ENCODE data around the gene MYLK2.
A peak's percentile ranks its signal among the peaks of the same experiment; 100 is the strongest.

MYLK2 gene

GRCh38 chr20:31819083-31819784 is at the start of gene MYLK2:
MYLK2 (plus strand) TSS chr20:31819356; CDS start chr20:31819581, 225 bp downstream.
- Mint-ChIP-seq H3K9me3 (no peaks in the 10 kb centered on the region), H3K27ac (peak within 1 kb of the TSS in 1 of 2 donors; percentile 44), H3K4me3 (no peak within 1 kb of the TSS), H3K4me1 (peaks cover 10% of the 10 kb centered on the region), H3K27me3 (peaks cover 21% of the 10 kb centered on the region)
- no peak for DNase-seq
- ATAC-seq: no peak

- no peak for ATAC-seq
- H3K4me1 Mint-ChIP-seq: no peaks in the 10 kb centered on the region
- DNase-seq: no peak
- no peaks in the 10 kb centered on the region for H3K9me3 Mint-ChIP-seq
- H3K27ac Mint-ChIP-seq: no peak overlapping the region
- H3K27me3 Mint-ChIP-seq: no peaks in the 10 kb centered on the region
- H3K4me3 Mint-ChIP-seq: no peak overlapping the region
These were observed 49.5 kb upstream of the MYLK2 start for GRCh38 chr20:31769681-31770080.

- no peak for ATAC-seq
- DNase-seq: no peak
- no peaks in the 10 kb centered on the region for H3K4me1 Mint-ChIP-seq
- no peaks in the 10 kb centered on the region for H3K27me3 Mint-ChIP-seq
- H3K4me3 Mint-ChIP-seq: no peak overlapping the region
- no peaks in the 10 kb centered on the region for H3K9me3 Mint-ChIP-seq
- no peak overlapping the region for H3K27ac Mint-ChIP-seq
These were observed 48.9 kb upstream of the MYLK2 start for GRCh38 chr20:31770243-31770642.

DNA sequence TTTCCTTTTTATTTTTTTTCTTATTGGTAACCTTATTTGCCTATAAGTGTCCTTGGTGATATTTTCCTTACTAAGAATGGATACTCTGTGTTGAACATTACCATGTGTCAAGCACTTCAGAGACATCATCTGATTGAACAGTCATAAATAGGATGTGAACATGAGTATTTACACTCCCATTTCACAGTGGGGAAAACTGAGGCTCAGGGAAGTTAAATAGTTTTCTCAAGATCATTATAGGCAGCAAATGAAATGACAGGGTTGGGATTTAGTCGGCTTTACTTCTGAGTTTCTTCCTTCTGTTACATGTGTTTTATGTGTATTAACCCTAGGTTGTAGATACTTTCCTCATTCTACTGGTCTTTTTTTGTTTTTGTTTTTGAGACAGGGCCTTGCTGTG is 44.7 kb upstream of the MYLK2 start:
- H3K27ac Mint-ChIP-seq: no peak overlapping the region
- no peak overlapping the region for H3K4me3 Mint-ChIP-seq
- DNase-seq (no peak), ATAC-seq (no peak)
- no peaks in the 10 kb centered on the region for H3K27me3 Mint-ChIP-seq
- H3K4me1 Mint-ChIP-seq: no peaks in the 10 kb centered on the region
- no peaks in the 10 kb centered on the region for H3K9me3 Mint-ChIP-seq

DNA sequence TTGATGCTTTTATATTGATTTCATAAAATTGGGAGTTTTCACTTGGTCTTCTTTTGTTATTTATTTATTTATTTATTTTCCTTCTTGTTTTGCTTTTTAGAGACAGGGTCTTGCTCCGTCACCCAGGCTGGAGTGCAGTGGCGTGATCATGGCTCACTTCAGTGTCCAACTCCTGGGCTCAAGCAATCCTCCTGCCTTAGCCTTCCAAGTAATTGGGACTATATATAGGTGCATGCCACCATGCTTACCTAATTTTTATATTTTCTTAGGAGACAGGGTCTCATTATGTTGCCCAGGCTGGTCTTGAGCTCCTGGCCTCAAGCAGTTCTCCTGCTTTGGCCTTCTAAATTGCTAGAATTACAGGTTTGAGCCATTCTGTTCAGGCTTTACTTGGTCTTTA is 38.3 kb upstream of the MYLK2 start:
- no peaks in the 10 kb centered on the region for H3K4me1 Mint-ChIP-seq
- no peak for DNase-seq
- ATAC-seq: no peak
- no peaks in the 10 kb centered on the region for H3K9me3 Mint-ChIP-seq
- no peaks in the 10 kb centered on the region for H3K27me3 Mint-ChIP-seq
- H3K27ac Mint-ChIP-seq: no peak overlapping the region
- no peak overlapping the region for H3K4me3 Mint-ChIP-seq

- H3K9me3 Mint-ChIP-seq: no peaks in the 10 kb centered on the region
- ATAC-seq: no peak
- H3K27me3 Mint-ChIP-seq: no peaks in the 10 kb centered on the region
- H3K4me3 Mint-ChIP-seq: no peak overlapping the region
- no peak overlapping the region for H3K27ac Mint-ChIP-seq
- DNase-seq: no peak
- no peaks in the 10 kb centered on the region for H3K4me1 Mint-ChIP-seq
These were observed 37.2 kb upstream of the MYLK2 start for GRCh38 chr20:31781945-31782344.

DNA sequence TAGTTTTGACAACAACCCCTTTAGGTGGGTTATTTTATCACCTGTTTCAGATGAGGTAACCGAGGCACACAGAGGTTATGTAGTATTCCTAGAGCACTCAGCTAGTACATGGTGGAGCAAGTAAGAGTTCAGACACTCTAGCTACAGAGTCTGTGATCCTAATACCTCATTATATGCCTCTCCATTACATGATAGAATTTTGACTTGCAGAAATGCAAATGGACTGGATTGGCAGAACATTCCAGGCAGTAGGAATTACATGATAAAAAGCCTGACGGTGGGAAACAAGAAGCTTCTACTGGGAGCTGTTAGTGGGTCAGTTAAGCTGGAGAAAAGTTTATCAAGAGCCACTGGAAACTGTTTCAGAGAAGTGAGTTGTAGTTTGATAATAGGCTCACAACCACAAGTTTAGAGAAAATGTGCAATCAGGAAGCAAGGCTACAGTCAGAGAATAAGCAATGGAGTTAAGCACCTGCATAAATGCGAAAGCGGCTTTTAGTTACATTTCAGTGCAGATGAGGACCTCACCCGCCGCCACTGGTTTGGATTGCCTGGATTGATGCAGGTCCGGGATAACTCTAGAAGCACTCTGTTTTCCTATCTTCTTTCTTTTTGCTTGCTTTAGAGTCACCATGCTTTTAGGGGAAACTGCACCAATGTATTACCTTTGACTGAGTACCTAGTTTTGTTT is 34.7 kb upstream of the MYLK2 start:
- no peak overlapping the region for H3K4me3 Mint-ChIP-seq
- H3K9me3 Mint-ChIP-seq: no peaks in the 10 kb centered on the region
- no peak for DNase-seq

DNA sequence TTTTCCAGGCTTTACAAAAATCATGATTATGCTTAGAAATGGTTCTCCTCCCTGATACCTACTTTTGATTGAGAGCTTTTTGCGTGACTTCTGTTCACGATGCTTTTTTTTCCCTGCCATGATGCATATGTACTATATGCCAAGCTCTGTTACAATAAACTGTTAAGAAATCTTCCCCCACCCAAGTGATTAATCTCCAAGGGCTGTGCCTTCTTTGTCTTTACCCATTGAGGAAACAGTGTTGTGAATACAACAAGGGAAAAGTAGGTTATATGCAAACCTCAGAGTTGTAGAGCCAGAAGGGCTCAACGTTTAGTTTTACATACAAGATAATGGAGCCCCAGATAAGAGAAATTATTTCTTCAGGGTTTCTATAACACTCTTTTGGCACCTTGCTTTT is 34.1 kb upstream of the MYLK2 start:
- no peaks in the 10 kb centered on the region for H3K4me1 Mint-ChIP-seq
- no peaks in the 10 kb centered on the region for H3K27me3 Mint-ChIP-seq
- no peak for ATAC-seq
- no peak for DNase-seq
- H3K27ac Mint-ChIP-seq: no peak overlapping the region
- H3K9me3 Mint-ChIP-seq: no peaks in the 10 kb centered on the region
- no peak overlapping the region for H3K4me3 Mint-ChIP-seq

More for the DNA sequence above, 34.7 kb upstream of the MYLK2 start:
- Mint-ChIP-seq H3K27me3 (no peaks in the 10 kb centered on the region), H3K27ac (no peak overlapping the region), H3K4me1 (no peaks in the 10 kb centered on the region)
- ATAC-seq: no peak

GRCh38 chr20:31788578-31788977 is 30.6 kb upstream of the MYLK2 start:
- H3K4me3 Mint-ChIP-seq: no peak overlapping the region
- ATAC-seq (no peak), DNase-seq (no peak)
- H3K4me1 Mint-ChIP-seq: no peaks in the 10 kb centered on the region
- peak overlapping the region in 1 of 2 donors; percentile 56 for H3K27ac Mint-ChIP-seq
- no peaks in the 10 kb centered on the region for H3K27me3 Mint-ChIP-seq
- H3K9me3 Mint-ChIP-seq: no peaks in the 10 kb centered on the region

DNA sequence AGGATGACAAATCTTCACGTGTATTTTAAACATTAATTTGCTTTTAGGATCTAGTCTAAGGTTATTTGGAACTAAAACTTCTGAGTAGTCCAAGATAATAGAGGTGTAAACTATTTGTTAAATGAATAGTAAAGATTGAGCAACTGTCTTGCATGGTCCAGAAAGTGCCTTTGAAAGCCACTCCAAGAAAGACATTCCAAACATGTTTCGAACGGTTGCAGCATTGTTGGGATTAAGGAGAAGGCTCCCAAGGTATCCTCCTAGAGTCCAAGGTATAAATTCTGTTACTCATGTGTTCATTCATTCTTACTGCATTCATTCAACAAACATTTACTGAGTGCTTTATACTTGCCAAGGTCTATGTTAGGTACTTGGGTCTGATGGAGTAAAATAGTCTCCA is 28.8 kb upstream of the MYLK2 start:
- no peak overlapping the region for H3K4me3 Mint-ChIP-seq
- ATAC-seq (no peak), DNase-seq (no peak)
- H3K27ac Mint-ChIP-seq: no peak overlapping the region
- no peaks in the 10 kb centered on the region for H3K9me3 Mint-ChIP-seq
- no peaks in the 10 kb centered on the region for H3K4me1 Mint-ChIP-seq
- H3K27me3 Mint-ChIP-seq: no peaks in the 10 kb centered on the region

- Mint-ChIP-seq H3K4me3 (no peak overlapping the region), H3K27me3 (no peaks in the 10 kb centered on the region), H3K27ac (no peak overlapping the region), H3K4me1 (no peaks in the 10 kb centered on the region), H3K9me3 (no peaks in the 10 kb centered on the region)
- ATAC-seq (no peak), DNase-seq (no peak)
These were observed 21.8 kb upstream of the MYLK2 start for GRCh38 chr20:31797364-31797763.

DNA sequence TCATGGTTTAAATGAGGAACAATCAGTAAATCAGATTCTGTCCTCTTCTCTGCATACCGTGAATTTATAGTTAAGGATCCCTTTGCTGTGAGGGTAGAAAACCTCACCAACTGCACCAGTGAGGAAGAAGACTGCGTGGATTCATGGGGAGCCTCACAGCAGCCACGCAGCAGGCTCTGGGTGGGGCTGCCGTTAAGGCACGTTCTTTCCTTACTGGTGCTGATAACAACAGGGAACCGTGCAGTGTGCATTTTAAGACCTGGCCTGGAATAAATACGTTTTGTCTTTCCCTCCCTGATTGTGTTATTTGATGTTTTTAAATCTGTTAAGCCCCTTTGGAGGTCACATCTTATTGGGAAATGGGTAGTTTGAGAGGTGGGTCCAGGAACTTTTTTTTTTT is 17.6 kb upstream of the MYLK2 start:
- Mint-ChIP-seq H3K4me3 (no peak overlapping the region), H3K9me3 (no peaks in the 10 kb centered on the region), H3K4me1 (peaks cover 6% of the 10 kb centered on the region), H3K27me3 (no peaks in the 10 kb centered on the region), H3K27ac (no peak overlapping the region)
- ATAC-seq (no peak), DNase-seq (no peak)

GRCh38 chr20:31803552-31804291 is 15.4 kb upstream of the MYLK2 start:
- Mint-ChIP-seq H3K27me3 (no peaks in the 10 kb centered on the region), H3K9me3 (no peaks in the 10 kb centered on the region), H3K4me3 (no peak overlapping the region), H3K4me1 (peaks cover 6% of the 10 kb centered on the region), H3K27ac (no peak overlapping the region)
- ATAC-seq (no peak), DNase-seq (no peak)

GRCh38 chr20:31806564-31807355 is 12.4 kb upstream of the MYLK2 start:
- Mint-ChIP-seq H3K27ac (no peak overlapping the region), H3K4me1 (peaks cover 6% of the 10 kb centered on the region), H3K4me3 (no peak overlapping the region), H3K9me3 (no peaks in the 10 kb centered on the region), H3K27me3 (no peaks in the 10 kb centered on the region)
- DNase-seq: no peak
- ATAC-seq: no peak

- no peaks in the 10 kb centered on the region for H3K9me3 Mint-ChIP-seq
- DNase-seq (no peak), ATAC-seq (no peak)
- no peak overlapping the region for H3K27ac Mint-ChIP-seq
- H3K27me3 Mint-ChIP-seq: no peaks in the 10 kb centered on the region
- peaks cover 2% of the 10 kb centered on the region for H3K4me1 Mint-ChIP-seq
- no peak overlapping the region for H3K4me3 Mint-ChIP-seq
These were observed 10.7 kb upstream of the MYLK2 start for GRCh38 chr20:31808481-31808880.
